GM04504 (cell line): ENCODE data around the gene CACNA2D2.

Source experiments
- DNase-seq: peaks from one replicate; pipeline ENCODE4 v3.0.0-alpha.2; 2012; ENCODE audit warnings: low read depth

The CACNA2D2 gene

GRCh38 chr3:50327129-50327528 is 176.3 kb downstream of the CACNA2D2 start:
- DNase-seq: no peak

- no peak for DNase-seq
Observed at GRCh38 chr3:50326182-50326541, 177.3 kb downstream of the CACNA2D2 start.

- DNase-seq: no peak
Observed at GRCh38 chr3:50325497-50326181, 177.8 kb downstream of the CACNA2D2 start.

GRCh38 chr3:50325113-50325480 is 178.3 kb downstream of the CACNA2D2 start:
- no peak for DNase-seq

GRCh38 chr3:50324351-50325112 is 178.9 kb downstream of the CACNA2D2 start:
- DNase-seq: no peak

GRCh38 chr3:50323614-50324199 is 179.7 kb downstream of the CACNA2D2 start:
- DNase-seq: no peak

- DNase-seq: no peak
Observed at GRCh38 chr3:50323092-50323600, 180.3 kb downstream of the CACNA2D2 start.

- DNase-seq: no peak
Observed at GRCh38 chr3:50322386-50323091, 180.9 kb downstream of the CACNA2D2 start, which contains the start of gene HYAL2. TSS of gene HYAL2 (minus strand) at chr3:50322745. CDS start at chr3:50320489, 2,256 bp downstream.

GRCh38 chr3:50322115-50322385 is 181.4 kb downstream of the CACNA2D2 start:
- no peak for DNase-seq

- no peak for DNase-seq
Observed at GRCh38 chr3:50321336-50322114, 181.9 kb downstream of the CACNA2D2 start.

- DNase-seq: no peak
Observed at GRCh38 chr3:50320853-50321335, 182.5 kb downstream of the CACNA2D2 start.

GRCh38 chr3:50319894-50320625 is 183.4 kb downstream of the CACNA2D2 start:
- no peak for DNase-seq

GRCh38 chr3:50319181-50319893 is 184.1 kb downstream of the CACNA2D2 start:
- no peak for DNase-seq

- DNase-seq: no peak
Observed at GRCh38 chr3:50318615-50319014, 184.8 kb downstream of the CACNA2D2 start.

- DNase-seq: no peak
Observed at GRCh38 chr3:50318163-50318562, 185.3 kb downstream of the CACNA2D2 start.

GRCh38 chr3:50317300-50317699 is 186.1 kb downstream of the CACNA2D2 start:
- no peak for DNase-seq

GRCh38 chr3:50316657-50317242 is 186.7 kb downstream of the CACNA2D2 start:
- DNase-seq: no peak

- no peak for DNase-seq
Observed at GRCh38 chr3:50314816-50315215, 188.6 kb downstream of the CACNA2D2 start.

GRCh38 chr3:50314342-50314741 is 189.1 kb downstream of the CACNA2D2 start:
- no peak for DNase-seq
